ENCODE data around the gene TAF1D.
A peak's percentile ranks its signal among the peaks of the same experiment; 100 is the strongest.

Gene TAF1D

DNA sequence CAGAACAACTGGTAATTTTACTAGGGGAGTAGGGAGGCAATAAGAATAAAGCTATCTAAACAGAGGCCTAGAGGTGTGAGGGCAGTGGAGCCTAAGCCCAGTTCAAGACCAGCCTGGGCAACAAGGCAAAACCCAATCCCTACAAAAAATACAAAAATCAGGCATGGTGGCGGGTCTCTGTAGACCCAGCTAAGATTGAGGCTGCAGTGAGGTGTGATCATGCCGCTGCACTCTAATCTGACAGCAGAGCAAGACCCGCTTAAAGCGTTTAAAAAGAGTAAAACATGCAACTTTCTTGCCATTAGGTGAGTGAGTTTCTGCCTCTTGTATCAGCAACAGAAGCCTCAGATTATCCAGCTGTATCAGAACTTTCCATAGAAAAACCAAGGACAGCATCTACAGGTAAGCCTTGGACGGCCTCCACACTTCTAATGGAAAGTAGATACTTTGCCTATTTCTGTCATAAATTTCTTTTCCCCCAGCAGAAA, 12.1 kb downstream of the TAF1D start:
- DNase-seq (ENCODE audit: low read depth) = no peak

DNA sequence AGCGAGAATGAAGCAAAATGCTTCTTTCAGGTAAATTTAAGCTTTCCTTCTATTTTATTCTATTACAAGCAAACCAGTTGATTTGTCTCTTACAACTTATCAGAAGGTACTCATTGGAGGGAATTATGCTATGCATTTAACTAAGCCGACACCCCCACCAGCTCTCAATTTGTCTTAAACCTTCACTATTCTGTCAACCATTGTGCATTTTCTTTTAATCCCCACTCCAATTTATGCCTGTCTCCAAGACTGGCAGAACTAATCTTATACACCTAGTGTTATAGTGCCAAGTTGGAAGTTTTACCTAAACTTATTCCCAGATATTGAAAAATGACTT, 12.5 kb downstream of the TAF1D start:
- no peak for DNase-seq (ENCODE audit: low read depth)
- H3K4me3 ChIP-seq (ENCODE audit: low read depth, low read length) = no peak overlapping the region

More for the DNA sequence above, 12.1 kb downstream of the TAF1D start:
- H3K4me3 ChIP-seq (ENCODE audit: low read depth, low read length) = no peak overlapping the region

DNA sequence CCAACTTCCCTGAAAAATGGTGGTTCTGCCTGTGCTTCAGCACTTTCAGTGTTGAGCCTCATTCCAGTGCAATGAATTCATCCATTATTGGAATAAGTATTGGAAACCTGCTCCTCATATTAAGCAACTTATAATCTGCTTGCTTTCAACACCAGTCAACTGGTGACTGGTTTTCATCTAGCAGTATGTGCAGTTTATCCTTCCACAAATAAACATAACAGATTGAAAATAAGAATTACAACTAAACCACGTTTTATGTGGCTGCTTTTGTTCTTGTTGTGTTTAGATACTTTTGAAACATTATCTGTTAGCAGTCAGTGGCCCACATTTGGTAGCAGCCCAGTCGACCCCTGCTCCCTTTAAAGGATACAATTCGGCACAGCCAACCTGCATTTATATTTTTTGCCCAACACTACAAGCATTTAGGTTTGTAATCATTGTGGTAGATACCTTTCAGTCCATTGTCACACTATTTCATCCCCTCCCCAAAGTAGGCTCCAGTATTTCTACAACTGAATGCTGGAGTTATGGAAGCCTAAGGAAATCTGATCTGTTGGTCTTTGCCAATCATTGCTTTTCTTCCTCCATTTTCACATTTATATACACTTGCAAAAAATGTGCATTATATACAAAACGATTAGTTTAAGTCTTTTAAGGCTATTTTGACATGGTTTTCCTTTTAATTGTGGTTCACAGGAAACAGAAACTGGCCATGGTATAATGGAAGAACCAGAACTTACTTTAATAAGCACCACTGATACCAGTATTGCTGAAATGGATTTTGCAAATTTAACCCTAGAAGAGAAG, 13.1 kb downstream of the TAF1D start:
- peak; percentile 23 for DNase-seq (ENCODE audit: low read depth)
- no peak overlapping the region for H3K4me3 ChIP-seq (ENCODE audit: low read depth, low read length)

DNA sequence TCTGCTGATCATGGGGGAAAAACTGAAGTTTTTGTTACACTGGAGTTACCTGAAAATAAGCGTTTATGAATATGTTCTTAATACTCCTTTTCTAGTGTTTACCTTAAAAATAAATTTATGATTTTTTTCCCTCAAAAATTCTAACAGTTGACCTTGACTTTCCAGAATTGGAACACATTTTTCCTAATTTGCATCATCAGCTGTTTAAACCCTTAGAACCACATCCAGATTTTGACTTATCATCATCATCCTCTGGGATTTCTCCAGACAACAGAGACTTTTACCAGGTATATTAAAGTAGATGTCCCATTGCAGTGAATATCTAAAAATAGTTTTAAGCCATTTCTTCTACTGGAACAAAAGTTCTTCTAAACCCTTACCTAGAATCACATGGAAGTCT, 17.2 kb downstream of the TAF1D start:
- no peak for DNase-seq (ENCODE audit: low read depth)
- H3K4me3 ChIP-seq (ENCODE audit: low read depth, low read length) = no peak overlapping the region

DNA sequence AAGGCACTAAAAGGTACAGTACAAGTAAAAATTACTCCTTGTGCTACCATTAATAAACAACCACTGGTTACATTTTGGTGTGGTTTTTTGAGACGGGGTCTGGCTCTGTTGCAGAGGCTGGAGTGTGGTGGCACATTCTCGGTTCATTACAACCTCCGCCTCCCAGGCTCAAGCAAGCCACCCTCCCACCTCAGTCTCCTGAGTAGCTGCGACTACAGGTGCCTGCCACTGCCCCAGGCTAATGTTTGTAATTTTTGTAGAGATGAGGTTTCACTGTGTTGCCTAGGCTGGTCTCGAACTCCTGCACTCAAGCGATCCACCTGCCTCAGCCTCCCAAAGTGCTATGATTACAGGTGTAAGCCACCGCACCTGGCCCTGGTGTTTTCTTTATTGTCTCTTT, 20.8 kb downstream of the TAF1D start:
- no peak for DNase-seq (ENCODE audit: low read depth)
- no peak overlapping the region for H3K4me3 ChIP-seq (ENCODE audit: low read depth, low read length)

DNA sequence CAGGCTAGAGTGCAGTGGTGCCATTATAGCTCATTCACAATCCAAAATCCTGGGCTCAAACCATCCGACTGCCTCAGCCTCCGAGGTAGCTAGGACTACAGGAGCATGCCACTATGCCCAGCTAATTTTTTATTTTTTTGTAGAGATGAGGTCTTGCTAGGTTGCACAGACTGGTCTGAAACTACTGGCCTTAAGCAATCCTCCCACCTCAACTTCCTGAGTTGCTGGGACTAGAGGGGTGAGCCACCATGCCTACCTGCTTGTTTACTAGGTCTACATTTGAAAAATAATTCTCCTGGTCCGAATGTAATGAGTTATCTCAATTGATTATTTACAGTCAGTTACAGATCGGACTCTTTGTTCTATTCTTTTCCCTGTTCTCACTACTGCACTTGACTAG, 22.0 kb downstream of the TAF1D start:
- no peak overlapping the region for H3K4me3 ChIP-seq (ENCODE audit: low read depth, low read length)
- no peak for DNase-seq (ENCODE audit: low read depth)

DNA sequence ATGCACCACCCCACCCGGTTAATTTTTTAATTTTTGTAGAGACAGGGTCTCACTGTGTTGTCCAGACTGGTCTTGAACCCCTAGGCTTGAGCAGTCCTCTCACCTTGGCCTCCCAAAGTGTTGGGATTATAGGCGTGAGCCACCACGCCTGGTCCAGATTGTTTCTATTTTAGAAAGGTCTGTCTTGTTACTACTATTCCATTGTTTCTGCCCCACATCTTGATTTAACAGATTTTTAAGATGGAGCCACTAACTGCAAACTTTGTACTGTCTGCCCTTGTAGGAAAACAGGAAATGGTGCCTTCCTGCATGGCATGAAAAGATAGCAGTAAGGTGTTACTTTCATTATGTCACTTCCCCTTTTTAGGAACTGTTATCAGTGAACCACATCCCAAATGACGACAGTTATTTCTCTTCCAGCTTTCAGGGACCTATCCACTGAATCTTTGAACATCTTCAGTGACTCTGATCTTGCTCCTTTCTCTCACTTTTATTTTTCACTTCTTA, 23.2 kb downstream of the TAF1D start:
- no peak overlapping the region for H3K4me3 ChIP-seq (ENCODE audit: low read depth, low read length)
- DNase-seq (ENCODE audit: low read depth) = no peak

DNA sequence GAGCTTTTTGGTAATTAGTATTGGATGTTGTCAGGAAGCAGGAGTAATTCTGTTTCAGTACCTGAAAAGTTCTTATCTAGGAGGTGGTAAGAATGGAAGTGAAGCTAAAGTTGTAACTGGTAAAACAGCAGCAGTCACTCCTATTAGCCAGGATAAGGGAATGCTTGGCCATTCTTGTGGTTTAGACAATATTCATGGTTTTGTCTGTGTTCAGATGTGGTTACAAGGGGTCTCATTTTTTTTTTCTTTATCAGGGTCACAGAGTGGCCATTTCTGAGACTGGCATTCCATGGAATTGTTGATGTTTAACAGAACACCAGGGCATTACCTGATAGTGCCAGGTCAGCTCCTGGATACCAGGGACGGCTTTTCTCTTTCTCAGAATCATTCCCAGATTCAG, 23.8 kb downstream of the TAF1D start:
- DNase-seq (ENCODE audit: low read depth) = no peak
- H3K4me3 ChIP-seq (ENCODE audit: low read depth, low read length) = no peak overlapping the region

DNA sequence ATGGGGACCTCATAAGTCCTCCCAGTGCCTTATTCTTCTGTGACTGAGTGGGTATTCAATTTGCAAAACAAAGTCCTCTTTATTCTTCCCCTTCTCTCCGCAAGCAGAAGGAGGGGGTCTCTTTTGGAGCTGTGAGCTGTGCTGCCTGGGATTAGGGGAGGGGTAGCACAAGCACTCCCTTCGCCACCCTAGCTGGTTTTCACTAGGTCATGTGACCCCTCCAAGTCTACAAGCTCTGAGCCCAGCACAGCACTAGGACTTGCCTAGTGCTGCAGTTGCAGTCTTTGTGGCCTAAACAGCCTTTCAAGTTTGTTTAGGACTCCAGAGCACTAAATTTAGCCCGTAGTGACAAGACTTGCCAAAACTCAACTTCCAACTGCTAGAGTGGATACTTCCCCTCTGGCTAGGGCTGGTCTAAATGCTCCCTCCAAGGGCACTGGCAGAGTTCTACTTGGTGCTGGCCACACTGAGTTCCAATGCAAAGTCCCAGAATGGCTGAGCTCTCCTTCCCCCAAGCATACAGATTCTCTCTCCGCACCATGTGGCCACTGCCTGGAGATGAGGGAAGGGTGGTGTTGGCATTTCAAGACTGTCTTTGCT, 25.4 kb downstream of the TAF1D start:
- H3K4me3 ChIP-seq (ENCODE audit: low read depth, low read length) = no peak overlapping the region
- DNase-seq (ENCODE audit: low read depth) = no peak

DNA sequence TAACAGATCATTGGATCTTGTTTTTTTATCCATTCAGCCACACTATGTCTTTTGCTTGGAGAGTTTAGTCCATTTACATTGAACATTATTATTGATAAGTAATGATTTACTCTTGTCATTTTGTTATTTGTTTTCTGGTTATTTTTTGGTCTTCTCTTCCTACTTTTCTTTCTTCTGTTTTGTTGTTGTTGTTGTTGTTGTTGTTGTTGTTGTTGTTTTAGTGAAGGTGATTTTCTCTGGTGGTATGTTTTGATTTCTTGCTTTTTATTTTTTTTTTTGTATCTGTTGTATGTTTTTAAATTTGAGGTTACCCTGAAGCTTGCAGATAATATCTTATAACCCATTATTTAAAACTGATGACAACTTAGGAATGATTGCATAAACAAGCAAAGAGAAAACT, 28.6 kb downstream of the TAF1D start:
- DNase-seq (ENCODE audit: low read depth) = no peak
- H3K4me3 ChIP-seq (ENCODE audit: low read depth, low read length) = no peak overlapping the region

DNA sequence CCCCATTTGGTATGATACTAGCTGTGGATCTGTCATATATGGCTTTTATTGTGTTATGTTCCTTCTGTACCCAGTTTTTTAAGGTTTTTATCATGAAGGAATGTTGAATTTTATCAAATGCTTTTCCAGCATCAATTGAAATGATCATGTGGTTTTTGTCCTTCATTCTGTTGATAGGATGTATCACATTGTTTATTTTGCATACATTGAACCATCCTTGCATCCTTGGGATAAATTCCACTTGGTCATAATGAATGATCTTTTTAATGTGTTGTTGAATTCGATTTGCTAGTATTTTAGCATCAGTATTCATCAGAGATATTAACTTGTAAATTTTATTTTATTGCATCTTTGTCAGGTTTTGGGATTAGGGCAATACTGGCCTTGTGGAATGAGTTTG, 31.1 kb downstream of the TAF1D start:
- H3K4me3 ChIP-seq (ENCODE audit: low read depth, low read length) = no peak overlapping the region
- no peak for DNase-seq (ENCODE audit: low read depth)

DNA sequence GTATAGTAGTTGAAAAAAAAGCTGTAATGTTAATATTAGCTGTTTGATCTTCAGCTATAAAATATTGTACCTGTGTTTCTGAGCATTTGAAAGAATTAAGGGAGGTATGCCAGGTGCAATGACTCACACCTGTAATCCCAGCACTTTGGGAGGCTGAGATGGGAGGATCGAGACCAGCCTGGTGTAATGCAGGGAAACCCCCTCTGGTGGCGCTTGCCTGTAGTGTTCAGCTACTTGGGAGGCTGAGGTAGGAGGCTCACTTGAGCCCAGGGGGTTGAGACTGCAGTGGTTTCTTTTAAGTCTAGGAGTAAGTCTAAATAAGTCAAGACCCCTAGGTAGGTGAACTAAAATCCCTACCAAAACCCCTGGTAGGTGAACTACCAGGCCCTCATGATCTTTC, 37.1 kb downstream of the TAF1D start:
- no peak for DNase-seq (ENCODE audit: low read depth)
- no peak overlapping the region for H3K4me3 ChIP-seq (ENCODE audit: low read depth, low read length)

DNA sequence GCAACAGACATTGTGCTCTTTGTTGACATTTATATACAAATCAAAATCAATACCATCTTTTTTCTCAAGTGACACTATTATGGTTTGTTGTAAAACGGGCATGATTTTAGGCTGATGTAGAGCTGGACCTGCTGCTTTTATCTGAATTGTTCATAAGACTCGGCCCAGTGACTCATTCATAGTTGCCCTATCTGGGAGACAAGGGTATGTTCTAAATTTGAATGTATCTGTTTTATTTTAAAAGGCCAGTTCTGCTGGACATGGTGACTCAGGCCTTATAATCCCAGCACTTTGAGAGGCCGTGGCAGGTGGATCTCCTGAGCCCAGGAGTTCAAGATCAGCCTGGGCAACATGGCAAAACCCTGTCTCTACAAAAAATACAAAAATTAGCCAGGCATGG, 40.5 kb downstream of the TAF1D start:
- no peak for DNase-seq (ENCODE audit: low read depth)
- H3K4me3 ChIP-seq (ENCODE audit: low read depth, low read length) = no peak overlapping the region

DNA sequence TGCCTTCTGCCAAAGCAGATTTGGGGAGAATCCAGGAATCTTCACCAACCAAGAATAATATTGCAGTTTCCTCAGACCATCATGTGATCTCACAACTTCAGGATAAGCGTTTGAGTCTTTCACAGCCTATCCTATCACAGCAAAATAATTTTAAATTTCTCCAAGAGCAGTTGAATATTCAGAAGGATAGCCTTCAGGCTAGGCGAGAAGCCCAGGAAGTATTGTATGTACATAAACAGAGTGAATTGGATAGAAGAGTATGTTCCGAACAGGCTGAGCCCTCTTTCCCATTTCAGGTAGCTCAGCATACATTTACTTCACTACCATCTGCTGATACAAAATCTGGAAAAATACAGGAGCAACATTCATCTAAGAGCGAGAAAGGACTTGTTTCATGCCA, 43.7 kb downstream of the TAF1D start:
- no peak overlapping the region for H3K4me3 ChIP-seq (ENCODE audit: low read depth, low read length)
- no peak for DNase-seq (ENCODE audit: low read depth)

DNA sequence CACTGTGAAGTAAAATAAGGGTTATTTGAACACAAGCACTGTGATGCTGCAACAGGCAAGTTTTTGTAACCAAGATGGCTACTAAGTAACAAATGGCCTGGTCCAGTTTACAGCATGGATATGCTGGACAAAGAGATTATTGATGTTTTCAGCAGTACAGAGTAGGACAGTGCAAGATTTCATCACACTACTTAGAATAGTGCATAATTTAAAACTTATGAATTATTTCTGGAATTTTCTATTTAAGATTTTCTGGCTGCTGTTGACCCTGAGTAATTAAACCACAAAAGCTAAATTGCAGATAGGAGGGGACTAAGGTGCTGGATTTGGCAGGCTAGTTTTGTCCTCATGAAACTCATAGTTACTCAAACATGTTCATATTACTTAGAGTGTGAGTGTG, 46.7 kb downstream of the TAF1D start:
- DNase-seq (ENCODE audit: low read depth) = no peak
- H3K4me3 ChIP-seq (ENCODE audit: low read depth, low read length) = no peak overlapping the region

DNA sequence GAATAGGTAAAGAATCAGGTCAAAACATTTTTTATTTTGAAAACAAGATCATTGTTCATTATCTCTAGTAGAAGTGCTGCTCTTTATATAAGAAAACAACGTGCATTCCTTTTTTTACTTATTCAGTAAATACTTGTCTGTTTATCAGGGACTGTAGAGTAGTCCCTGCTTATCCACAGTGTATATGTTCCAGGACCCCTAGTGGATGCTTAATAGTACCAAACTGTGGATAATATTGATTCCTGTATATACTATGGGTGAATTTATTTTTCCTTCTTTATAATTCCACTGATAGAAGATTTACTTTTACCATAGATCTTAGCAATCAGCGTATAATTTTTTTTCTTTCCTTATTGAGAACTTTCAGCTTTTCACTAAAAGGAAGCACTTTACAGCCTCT, 47.2 kb downstream of the TAF1D start:
- no peak overlapping the region for H3K4me3 ChIP-seq (ENCODE audit: low read depth, low read length)
- no peak for DNase-seq (ENCODE audit: low read depth)

DNA sequence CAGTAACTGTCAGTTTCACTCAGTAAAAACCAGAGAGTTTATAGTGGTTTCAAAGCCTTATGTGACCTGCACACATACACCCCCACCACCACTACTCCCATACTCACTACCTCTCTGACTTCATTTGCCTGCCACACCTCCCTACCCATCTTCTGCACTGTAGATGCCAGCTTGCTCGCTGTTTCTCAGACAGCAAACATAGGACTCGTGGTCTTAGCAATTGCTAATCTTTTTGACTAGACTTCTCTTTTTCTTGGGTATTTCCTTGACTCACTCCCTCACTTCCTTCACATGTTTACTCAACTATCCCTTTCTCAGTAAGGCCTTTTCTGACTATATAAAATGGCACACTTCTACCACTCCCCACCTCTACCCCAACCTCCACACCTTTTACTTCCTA, 52.1 kb downstream of the TAF1D start:
- DNase-seq (ENCODE audit: low read depth) = no peak
- H3K4me3 ChIP-seq (ENCODE audit: low read depth, low read length) = no peak overlapping the region

DNA sequence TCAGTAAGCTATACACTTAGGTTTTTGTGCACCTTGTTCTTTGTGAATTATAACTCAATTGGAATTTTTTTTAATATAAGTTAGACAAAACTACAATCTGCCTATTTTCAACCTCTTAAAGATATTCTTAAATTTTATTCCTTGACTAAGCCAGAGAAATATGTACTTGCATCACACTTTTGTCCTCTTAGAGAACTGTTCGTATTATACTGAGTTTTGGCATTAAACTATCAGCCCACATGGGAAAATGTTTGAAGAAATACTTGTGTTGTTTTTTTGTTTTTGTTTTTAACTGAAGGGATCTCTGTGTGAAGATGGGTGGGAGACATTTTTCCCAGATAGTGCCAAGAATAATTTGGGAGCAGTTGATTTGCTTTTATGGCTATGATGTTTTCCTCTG, 54.5 kb downstream of the TAF1D start:
- peak; percentile 25 for DNase-seq (ENCODE audit: low read depth)
- H3K4me3 ChIP-seq (ENCODE audit: low read depth, low read length) = no peak overlapping the region

DNA sequence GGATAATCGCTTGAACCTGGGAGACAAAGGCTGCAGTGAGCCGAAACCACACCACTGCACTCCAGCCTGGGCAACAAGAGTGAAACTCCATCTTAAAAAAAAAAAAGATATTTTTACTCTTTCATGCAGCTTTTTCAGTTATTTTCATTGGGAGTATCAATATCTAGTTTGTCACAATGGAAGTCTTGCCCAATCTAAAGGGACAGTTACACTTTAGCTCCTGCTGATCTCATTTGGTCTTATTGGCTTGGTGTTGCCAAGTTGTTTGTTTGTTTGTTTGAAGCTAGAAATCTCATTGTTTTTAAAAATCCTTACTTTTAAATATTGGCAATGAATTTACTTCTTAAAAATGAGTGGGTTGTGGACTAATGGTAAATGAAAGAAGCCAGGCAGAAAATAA, 55.1 kb downstream of the TAF1D start:
- no peak overlapping the region for H3K4me3 ChIP-seq (ENCODE audit: low read depth, low read length)
- no peak for DNase-seq (ENCODE audit: low read depth)

Measured in skeletal muscle cell (primary cell).